Stimulated activated CD4-positive, alpha-beta T cell treated with anti-CD3 and anti-CD28 coated beads, Interleukin-1b, Interleukin-23, amount 100 ng/mL, for 4 hours (primary cell): ENCODE results near the gene RAB39B.
"Not testable (repeated sequence)": the region's sequence is repeated elsewhere in the genome, so short reads cannot be mapped to it uniquely, and the experiment has no call there.

Source experiments
- DNase-seq, 2 donors: peaks; one replicate each; pipeline ENCODE4 v3.0.0-alpha.2; 2020; ENCODE audit warnings: low read depth in 2 of 2

The RAB39B gene

DNA sequence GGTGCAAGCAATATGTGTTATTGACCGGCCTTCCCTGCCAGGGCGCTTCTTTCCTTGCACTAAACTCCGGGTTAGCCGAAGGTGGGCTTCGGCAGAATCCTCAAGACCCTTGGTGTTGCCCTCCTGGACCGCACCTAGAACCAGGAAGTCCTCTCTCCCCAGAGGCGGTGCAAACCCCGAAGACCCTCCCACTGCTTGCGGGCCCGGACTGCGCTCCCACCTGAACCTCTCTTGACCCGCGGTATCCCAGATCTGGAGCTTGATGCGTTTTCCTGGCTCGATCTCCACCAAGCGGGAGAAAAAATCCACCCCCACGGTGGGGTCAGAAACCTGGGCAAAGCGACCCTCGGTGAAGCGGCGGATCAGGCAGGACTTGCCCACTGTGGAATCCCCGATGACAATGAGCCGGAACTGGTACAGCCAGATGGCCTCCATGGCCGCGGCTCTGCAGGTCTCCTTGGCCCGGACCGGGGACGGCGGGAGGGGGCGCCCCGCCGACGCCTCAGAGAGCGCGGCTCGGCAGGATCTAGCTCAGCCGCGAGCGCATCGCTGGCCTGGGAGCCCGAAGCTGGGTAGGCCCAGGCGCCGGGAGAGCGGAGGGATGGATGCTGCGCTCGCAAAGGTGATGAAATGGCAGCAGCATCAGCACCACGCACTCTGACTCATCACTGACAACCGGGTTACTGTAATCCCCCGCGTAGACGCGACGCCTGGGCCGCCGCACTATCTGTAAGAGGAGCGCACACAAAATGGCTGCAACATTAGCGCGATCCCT, at the start of gene RAB39B:
Gene RAB39B (minus strand): TSS at position 638 of the 775 bp plus-strand sequence. CDS start 203 bp downstream, at position 435.
- DNase-seq, result peak; percentile 51 to 54

- no peak for DNase-seq
These were observed 49.5 kb upstream of the RAB39B start for GRCh38 chrX:155313766-155314165.

GRCh38 chrX:155293771-155294170, 29.5 kb upstream of the RAB39B start:
- no peak for DNase-seq

DNA sequence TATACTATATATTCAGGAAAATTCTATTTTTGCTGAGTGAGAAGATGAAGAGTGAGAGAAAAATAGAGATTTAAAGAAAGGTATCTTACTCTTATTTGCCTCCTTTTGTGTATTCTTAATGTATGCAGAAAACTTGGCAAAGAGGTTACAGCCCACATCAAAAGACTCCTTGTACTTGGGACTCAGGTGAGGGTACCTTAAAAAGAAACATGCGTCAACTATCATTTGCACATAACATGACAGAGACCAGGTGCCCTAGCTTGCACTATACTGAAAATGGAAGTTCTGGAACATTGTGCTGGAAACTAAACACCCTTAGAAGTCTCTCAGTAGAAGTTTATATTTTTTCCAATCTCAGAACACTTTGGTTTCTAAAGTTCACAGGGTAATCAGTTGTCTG, 15.6 kb upstream of the RAB39B start:
- DNase-seq, result no peak

GRCh38 chrX:155270969-155271368, 6.7 kb upstream of the RAB39B start:
- DNase-seq, result no peak

- not testable (repeated sequence) for DNase-seq
These were observed 3.7 kb upstream of the RAB39B start for GRCh38 chrX:155267995-155268394.

GRCh38 chrX:155266439-155266838, 2.1 kb upstream of the RAB39B start:
- no peak for DNase-seq

DNA sequence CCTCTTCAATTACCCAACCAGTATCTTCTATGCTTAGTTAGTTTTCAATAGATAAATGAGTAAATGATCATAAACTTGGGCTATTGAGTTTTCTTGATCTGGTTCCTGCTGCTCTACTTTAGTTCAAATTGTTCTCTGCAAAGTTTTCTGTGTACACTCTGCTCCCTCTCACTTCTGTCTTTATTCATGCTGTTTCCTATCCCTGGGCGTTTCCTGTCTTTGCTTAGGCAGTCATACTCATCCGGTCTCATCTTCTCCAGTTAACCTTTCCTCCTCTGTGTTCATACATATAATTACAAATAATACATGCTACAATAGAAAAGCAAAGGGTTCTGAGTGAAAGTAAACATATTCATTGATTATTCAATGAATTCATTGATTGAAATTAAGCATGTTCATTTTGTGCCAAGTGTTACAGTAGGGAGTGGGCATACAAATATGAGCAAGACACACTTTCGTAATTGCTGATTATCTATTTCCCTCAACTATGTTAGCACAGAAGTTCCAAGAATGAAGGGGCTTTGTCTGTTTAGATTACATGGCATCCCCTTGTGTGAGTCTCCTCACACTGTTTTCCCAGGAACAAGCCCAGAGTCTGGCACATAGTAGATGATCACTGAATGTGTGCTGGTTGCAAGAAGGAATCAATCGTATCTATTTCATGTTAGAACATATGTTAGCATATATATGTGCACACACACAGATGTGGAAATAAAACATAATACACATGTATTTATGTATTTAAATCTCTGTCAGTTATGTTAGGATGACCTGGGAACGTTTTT, 1.1 kb downstream of the RAB39B start:
- DNase-seq, result no peak

- DNase-seq, result no peak
These were observed 4.5 kb downstream of the RAB39B start for GRCh38 chrX:155259752-155260151.

- DNase-seq, result no peak
These were observed 12.9 kb downstream of the RAB39B start for GRCh38 chrX:155251391-155251790.

DNA sequence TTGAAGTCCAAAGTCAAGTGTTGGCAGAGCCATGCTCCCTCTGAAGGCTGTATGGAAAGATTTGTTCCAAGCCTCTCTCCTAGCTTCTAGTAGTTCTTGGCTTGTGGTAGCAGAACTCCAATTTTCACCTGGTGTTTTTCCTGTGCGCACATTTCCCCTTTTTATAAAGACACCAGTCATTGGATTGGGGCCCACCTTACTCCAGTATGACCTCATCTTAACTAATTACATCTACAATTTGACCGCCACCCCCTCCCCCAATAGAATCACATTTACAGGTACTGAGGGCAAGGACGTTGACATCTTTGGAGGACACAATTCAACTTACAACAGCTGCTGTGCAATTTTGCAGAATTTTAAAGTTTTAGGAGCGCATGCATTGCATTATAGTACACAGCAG, 16.8 kb downstream of the RAB39B start:
- no peak for DNase-seq

- no peak for DNase-seq
These were observed 17.5 kb downstream of the RAB39B start for GRCh38 chrX:155246748-155247147.

GRCh38 chrX:155242300-155242699, 22.0 kb downstream of the RAB39B start:
- DNase-seq, result no peak

DNA sequence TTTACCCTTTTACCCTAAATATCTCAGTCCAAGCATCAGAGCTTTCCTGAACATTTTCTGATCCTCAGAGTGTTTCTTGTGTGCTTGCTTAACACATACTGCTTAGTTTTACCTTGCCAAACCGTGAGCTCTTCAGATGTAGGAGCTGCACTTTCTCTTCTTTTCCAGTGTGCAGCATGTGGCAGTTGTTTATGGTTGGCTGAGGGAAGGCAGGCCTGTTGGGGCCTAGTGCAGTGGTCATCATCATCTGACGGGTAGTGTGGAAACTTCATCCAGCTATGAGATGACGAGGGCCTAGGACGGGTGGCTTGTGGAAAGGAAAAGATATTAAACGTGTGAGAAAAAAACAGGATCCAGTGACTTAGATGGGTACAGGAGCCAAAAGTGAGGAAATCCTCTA, 26.6 kb downstream of the RAB39B start:
- no peak for DNase-seq

DNA sequence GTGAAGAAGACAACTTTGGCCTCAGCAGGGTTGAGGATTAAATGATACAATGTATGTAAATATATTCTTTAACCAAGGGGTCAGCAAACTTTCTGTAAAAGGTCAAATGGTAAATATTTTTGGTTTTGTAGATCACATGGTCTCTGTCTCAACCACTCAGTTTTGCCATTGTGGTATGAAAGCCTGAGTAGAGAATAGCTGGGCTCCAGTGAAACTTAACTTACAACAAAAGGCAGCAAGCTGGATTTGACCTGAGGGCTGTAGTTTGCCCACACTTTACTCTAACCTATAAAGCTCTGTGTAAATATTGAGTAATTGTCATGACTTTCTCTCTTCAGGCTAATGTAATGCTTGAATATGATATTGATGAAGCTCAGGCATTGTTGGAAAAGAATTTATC, 28.4 kb downstream of the RAB39B start:
- DNase-seq, result no peak

DNA sequence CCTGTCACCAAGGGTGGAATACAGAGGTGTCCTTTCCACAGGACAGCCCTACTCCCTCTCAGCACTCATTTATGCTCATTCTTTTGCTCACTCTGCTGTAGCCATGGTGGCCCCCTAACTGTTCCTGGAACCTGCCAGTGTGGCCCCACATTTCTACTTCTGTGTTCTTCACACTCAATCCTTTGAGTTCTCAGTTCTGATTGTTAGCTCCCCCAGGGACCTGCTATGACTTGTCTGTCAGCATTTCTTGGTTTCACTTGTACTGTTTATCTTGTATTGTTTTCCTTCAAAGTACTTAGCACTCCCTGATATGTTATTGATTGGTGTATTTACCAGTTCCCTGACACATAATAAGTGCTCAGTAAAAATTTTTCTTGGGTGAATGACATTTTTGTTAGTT, 33.1 kb downstream of the RAB39B start:
- DNase-seq, result no peak

- DNase-seq, result no peak
These were observed 38.5 kb downstream of the RAB39B start for GRCh38 chrX:155225774-155226173.

DNA sequence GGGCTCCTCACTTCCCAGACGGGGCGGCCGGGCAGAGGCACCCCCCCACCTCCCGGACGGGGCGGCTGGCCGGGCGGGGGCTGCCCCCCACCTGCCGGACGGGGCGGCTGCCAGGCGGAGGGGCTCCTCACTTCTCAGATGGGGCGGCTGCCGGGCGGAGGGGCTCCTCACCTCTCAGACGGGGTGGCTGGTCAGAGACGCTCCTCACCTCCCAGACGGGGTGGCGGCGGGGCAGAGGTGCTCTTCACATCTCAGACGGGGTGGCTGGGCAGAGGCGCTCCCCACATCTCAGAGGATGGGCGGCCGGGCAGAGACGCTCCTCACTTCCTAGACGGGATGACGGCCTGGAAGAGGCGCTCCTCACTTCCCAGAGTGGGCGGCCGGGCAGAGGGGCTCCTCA, 40.5 kb downstream of the RAB39B start:
- not testable (repeated sequence) for DNase-seq

- no peak for DNase-seq
These were observed 42.9 kb downstream of the RAB39B start for GRCh38 chrX:155221351-155221750.

- no peak for DNase-seq
These were observed 45.5 kb downstream of the RAB39B start for GRCh38 chrX:155218777-155219176.

DNA sequence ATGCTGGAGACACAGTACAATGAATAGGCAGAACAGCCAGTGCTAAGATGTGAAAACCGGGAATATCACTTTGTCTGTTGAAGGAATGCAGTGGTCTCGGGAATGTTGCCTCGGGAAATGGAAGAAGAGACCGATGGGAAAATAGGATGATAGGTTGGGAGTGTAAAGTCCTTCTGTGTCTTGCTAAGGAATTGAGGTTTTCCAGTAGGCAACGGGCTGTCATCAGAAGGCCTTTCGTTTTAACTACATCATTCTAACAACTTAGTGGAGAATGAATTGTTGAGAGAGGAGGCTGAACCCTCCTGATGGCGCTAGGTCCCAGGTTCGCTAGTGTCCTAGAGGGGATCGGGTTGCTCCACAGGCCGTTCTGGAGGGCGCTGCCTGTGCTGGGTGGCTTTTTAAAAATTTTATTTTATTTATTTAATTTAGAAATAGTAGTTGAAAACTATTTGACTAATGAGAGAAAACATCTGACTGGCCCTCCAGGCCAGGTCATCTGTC, 47.3 kb downstream of the RAB39B start:
- DNase-seq, result no peak

DNA sequence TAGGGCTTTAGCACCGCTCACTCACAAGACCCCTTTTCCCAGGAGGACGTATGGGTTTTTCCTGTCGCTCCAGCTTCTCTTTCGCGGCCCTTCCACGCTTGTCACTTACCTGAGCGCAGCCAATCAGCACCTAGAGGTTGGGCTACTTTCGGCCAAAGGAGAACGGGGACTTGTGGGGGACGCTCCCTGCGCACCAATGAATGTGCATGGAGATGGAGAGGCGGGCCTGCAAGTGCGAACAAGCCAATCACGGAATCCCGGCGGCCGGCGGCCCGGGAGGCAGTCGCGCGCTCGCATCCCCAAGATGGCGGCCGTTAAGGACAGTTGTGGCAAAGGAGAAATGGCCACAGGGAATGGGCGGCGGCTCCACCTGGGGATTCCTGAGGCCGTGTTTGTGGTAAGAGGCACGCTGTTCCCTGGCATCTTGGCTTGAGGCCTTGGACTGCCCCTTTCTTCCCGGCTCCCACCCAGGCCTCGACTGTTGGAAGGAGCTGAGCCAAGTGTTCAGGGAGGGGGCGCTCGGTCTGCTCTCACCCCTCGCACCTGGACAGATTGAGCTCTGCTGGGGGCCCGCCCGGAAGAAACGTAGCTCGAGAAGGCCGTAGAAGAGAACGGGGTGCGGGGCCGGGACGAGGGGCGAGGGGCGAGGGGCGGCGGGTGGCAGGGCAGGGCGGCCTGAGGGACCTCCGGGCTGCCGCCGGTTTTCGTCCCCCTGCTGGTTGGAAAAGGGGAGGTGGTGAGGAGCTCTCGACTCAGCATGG, 47.9 kb downstream of the RAB39B start, which contains the start of gene VBP1:
Gene VBP1 (plus strand): TSS at position 282 of the 761 bp plus-strand sequence. CDS start 23 bp downstream, at position 305.
- peak; percentile 71 to 73 for DNase-seq
